Left lung (tissue), 10 donors: ENCODE data around the gene UBE2V1. TPM values are rescaled to one million over a fixed set of nuclear protein-coding genes. Genes with fewer than 3 reads are reported as not detected.

ENCODE experiments used
- ATAC-seq: fragments of 200-7000 bp; cut with Tn5 transposase; one replicate; pipeline ENCODE4 v1.9.1; 2020; ENCODE audit warnings: moderate library complexity
- DNase-seq, 4 donors: peaks; one replicate each; pipeline ENCODE4 v3.0.0-alpha.2; 2013 to 2020
- H3K27ac ChIP-seq, 2 donors: fragments of 200-600 bp; sonication (generic) in 1 of 2; one replicate each; pipeline versions ENCODE4 v1.5.0 to v1.8.0; 2020 to 2021
- H3K27me3 ChIP-seq, 2 donors: fragments of 200-600 bp; sonication (generic) in 1 of 2; one replicate each; pipeline versions ENCODE4 v1.5.0 to v1.8.0; 2020 to 2021
- H3K36me3 ChIP-seq, 2 donors: fragments of 200-600 bp; sonication (generic) in 1 of 2; one replicate each; pipeline versions ENCODE4 v1.5.0 to v1.8.0; 2020 to 2021
- H3K4me1 ChIP-seq, 2 donors: fragments of 200-600 bp; one replicate each; pipeline ENCODE4 v1.8.0; 2021
- H3K4me3 ChIP-seq, 2 donors: fragments of 200-600 bp; sonication (generic) in 1 of 2; one replicate each; pipeline versions ENCODE4 v1.5.0 to v1.8.0; 2020 to 2021; ENCODE audit warnings: mild to moderate bottlenecking in 1 of 2
- H3K9me3 ChIP-seq, 2 donors: fragments of 200-600 bp; sonication (generic) in 1 of 2; one replicate each; pipeline versions ENCODE4 v1.5.0 to v1.8.0; 2020 to 2021
- CTCF ChIP-seq, 2 donors: fragments of 200-600 bp; sonication (generic) in 1 of 2; IDR thresholded peaks; one replicate each; pipeline versions ENCODE4 v1.5.0 to v1.8.0; 2021; ENCODE audit warnings: antibody characterized with exemption in 2 of 2
- intact Hi-C, 2 donors: fragments of 100-400 bp; cut with DNase I; formaldehyde crosslinking; loops; one replicate each; pipeline versions ENCODE4 v1.11.2 to v1.14.2; 2022
- polyA plus RNA-seq, 6 donors: library from polyadenylated mRNA; unstranded; fragments of 120-200 nt; gene quantifications; one replicate each; pipeline ENCODE4 v1.2.1, GENCODE V29; 2013; ENCODE audit not compliant: insufficient read length in 6 of 6
- total RNA-seq, 2 donors: library from RNA; stranded (reverse); fragmentation: NEBNext Ultra II Directional; extraction: Animal tissue kit (Norgen Biotek cat#: 25700); gene quantifications; one replicate each; pipeline ENCODE4 v1.2.1, GENCODE V29; 2021
- donor health status: DM: no; HTN: yes; CAD: no.
- donor health status: DM: no; HTN: no; CAD: no.

UBE2V1 gene
- total and polyA plus RNA-seq, 8 donors, result 72.6 to 178 (median 152) TPM

GRCh38 chr20:50043573-50044352, 69.2 kb downstream of the UBE2V1 start:
- no peak for DNase-seq

GRCh38 chr20:50042370-50043313, 70.3 kb downstream of the UBE2V1 start:
- H3K4me3 ChIP-seq, result no peak overlapping the region
- H3K9me3 ChIP-seq, result no peaks in the 10 kb centered on the region
- DNase-seq (no peak), ATAC-seq (no peak)
- H3K36me3 ChIP-seq, result no peaks in the 10 kb centered on the region
- intact Hi-C loops, result no loop called here
- peaks cover 0 to 31% of the 10 kb centered on the region in 2 donors for H3K4me1 ChIP-seq
- no peaks in the 10 kb centered on the region for H3K27me3 ChIP-seq
- TF ChIP-seq CTCF (IDR thresholded peaks at IDR 0.05), result no peak
- H3K27ac ChIP-seq, result no peak overlapping the region

More at GRCh38 chr20:50043573-50044352, 69.2 kb downstream of the UBE2V1 start:
- Histone ChIP-seq H3K4me3 (no peak overlapping the region), H3K36me3 (no peaks in the 10 kb centered on the region), H3K27me3 (no peaks in the 10 kb centered on the region), H3K4me1 (peaks cover 6 to 42% of the 10 kb centered on the region in 2 donors), H3K9me3 (no peaks in the 10 kb centered on the region), H3K27ac (peak overlapping the region in 1 of 2 donors; percentile 1)
- intact Hi-C loops, result no loop called here
- ATAC-seq, result no peak
- no peak for TF ChIP-seq CTCF (IDR thresholded peaks at IDR 0.05)

- no peak overlapping the region for H3K27ac ChIP-seq
- no peaks in the 10 kb centered on the region for H3K27me3 ChIP-seq
- peaks cover 0 to 18% of the 10 kb centered on the region in 2 donors for H3K4me1 ChIP-seq
- no peaks in the 10 kb centered on the region for H3K36me3 ChIP-seq
- no peaks in the 10 kb centered on the region for H3K9me3 ChIP-seq
- intact Hi-C loops, result no loop called here
- ATAC-seq (no peak), DNase-seq (no peak)
- no peak for TF ChIP-seq CTCF (IDR thresholded peaks at IDR 0.05)
- no peak overlapping the region for H3K4me3 ChIP-seq
Measured at GRCh38 chr20:50041246-50041873, 71.6 kb downstream of the UBE2V1 start.

- intact Hi-C loops, result no loop called here
- TF ChIP-seq CTCF (IDR thresholded peaks at IDR 0.05), result no peak
- no peaks in the 10 kb centered on the region for H3K36me3 ChIP-seq
- no peaks in the 10 kb centered on the region for H3K27me3 ChIP-seq
- ATAC-seq (no peak), DNase-seq (no peak)
- no peaks in the 10 kb centered on the region for H3K9me3 ChIP-seq
- no peak overlapping the region for H3K27ac ChIP-seq
- H3K4me3 ChIP-seq, result no peak overlapping the region
- peaks cover 0 to 11% of the 10 kb centered on the region in 2 donors for H3K4me1 ChIP-seq
Measured at GRCh38 chr20:50040432-50041245, 72.3 kb downstream of the UBE2V1 start.
